ENCODE data around the gene PPP1R3G. TPM values are rescaled to one million over a fixed set of nuclear protein-coding genes. Genes with fewer than 3 reads are reported as not detected.
A peak's percentile ranks its signal among the peaks of the same experiment; 100 is the strongest.

PPP1R3G gene
- total and polyA plus RNA-seq, 2 of the 13 experiments (the other 11 are each of a cell fraction or from before 2014, with no cell fraction given): 1.2 to 1.3 TPM

DNA sequence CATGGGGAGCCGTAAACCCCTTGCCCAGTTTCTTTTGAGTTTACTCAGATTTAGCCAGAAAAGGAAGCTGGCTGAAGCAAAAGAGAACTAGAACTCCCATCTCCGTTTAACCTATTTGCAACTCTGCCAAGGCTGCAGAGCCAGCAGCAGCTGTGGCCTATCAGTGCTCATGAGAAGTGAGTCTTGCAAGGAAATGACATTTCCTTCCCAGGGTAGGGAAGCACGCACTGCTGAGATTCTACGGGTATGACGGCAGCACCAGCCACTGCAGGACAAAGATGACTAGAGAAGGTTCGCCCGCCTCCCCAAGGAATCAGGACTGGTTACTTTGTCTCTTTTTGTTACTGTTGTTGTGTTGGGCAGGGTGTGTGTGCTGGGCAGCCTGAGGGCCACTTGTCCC, 47.6 kb downstream of the PPP1R3G start:
- H3K27me3 ChIP-seq (ENCODE audit: control insufficient read depth in 1 of 2, insufficient read depth in 2 of 2, low read length in 2 of 2): no peaks in the 10 kb centered on the region
- ATAC-seq: no peak
- no peaks in the 10 kb centered on the region for H3K79me2 ChIP-seq (ENCODE audit: insufficient read depth, low read length)
- in situ Hi-C loops (cut with HindIII; ENCODE audit: extremely low pct_ligation_motif_present, low pct_unique_long_range_greater_than_20kb) (no loop called here), intact Hi-C loops (cut with micrococcal nuclease; ENCODE audit: unreplicated experiment) (no loop called here)
- no peak overlapping the region for H3K27ac ChIP-seq (ENCODE audit: extremely low read length, insufficient read depth, low read length)
- H2AFZ ChIP-seq (ENCODE audit: low read length): no peak overlapping the region
- no peak for DNase-seq (ENCODE audit: low spot score)
- no peaks in the 10 kb centered on the region; a peak in 4 of 5 replicates for H3K36me3 ChIP-seq (replicated peaks in 1 of 2; ENCODE audit: control insufficient read depth in 1 of 2, insufficient read depth in 2 of 2, low read length in 2 of 2)
- H4K20me1 ChIP-seq (ENCODE audit: insufficient read depth, low read length): no peaks in the 10 kb centered on the region
- no peaks in the 10 kb centered on the region for H3K4me1 ChIP-seq (ENCODE audit: insufficient read depth, low read length)
- H3K4me3 ChIP-seq (replicated peaks in 1 of 3; ENCODE audit: insufficient read depth in 1 of 3, low read depth in 2 of 3, low read length in 3 of 3): no peak overlapping the region
- ChIA-PET CTCF (ENCODE audit: low intra/inter-chr PET ratio, low total read pairs) (no interaction called here), POLR2A (no interaction called here)
- no TSS peak for BruUV-seq (replicated peaks)
- TF ChIP-seq HNRNPUL1 (IDR thresholded peaks at IDR 0.05; ENCODE audit: low read depth, low read length) (no peak), ZNF616 (CRISPR knock-in tag; IDR thresholded peaks at IDR 0.05; ENCODE audit: low read depth) (no peak), HIVEP1 (CRISPR knock-in tag; IDR thresholded peaks at IDR 0.05) (0 out of 2 replicates have a peak, but pooled peaks have one; percentile 22), NFKB2 (CRISPR knock-in tag; IDR thresholded peaks at IDR 0.05; ENCODE audit: borderline replicate concordance) (no peak)
- no peak overlapping the region for H3K9ac ChIP-seq (ENCODE audit: insufficient read depth, low read depth, low read length)
- FAIRE-seq: no peak
- 88% methylated on average over 7 of the region's 7 CpGs for WGBS (ENCODE audit: low lambda C conversion rate)
- H3K9me3 ChIP-seq (ENCODE audit: low read length): no peaks in the 10 kb centered on the region
- no peak overlapping the region for H3K4me2 ChIP-seq (ENCODE audit: low read depth, low read length)

DNA sequence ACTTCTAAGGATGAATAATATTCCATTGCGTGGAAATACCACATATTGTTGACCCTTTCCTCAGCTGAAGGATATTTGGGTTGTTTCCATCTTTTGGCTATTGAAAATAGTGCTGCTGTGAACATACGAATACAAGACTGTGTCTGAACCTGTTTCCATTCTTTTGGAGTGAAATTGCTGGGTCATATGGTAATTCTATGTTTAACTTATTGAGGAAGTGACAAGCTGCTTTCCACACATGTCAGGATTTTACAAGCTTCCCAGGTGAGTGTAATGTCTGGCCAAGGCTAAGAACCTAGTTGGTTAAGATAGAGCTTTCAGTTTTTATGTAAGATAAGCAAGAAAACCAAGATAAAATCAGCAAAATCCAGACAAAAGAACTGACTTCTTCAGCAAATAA, 48.8 kb downstream of the PPP1R3G start:
- ChIA-PET CTCF (ENCODE audit: low intra/inter-chr PET ratio, low total read pairs) (no interaction called here), POLR2A (no interaction called here)
- Histone ChIP-seq H2AFZ (ENCODE audit: low read length) (no peak overlapping the region), H3K9ac (ENCODE audit: insufficient read depth, low read depth, low read length) (no peak overlapping the region), H3K4me2 (ENCODE audit: low read depth, low read length) (no peak overlapping the region), H3K36me3 (replicated peaks in 1 of 2; ENCODE audit: control insufficient read depth in 1 of 2, insufficient read depth in 2 of 2, low read length in 2 of 2) (no peaks in the 10 kb centered on the region; a peak in 3 of 5 replicates), H3K79me2 (ENCODE audit: insufficient read depth, low read length) (no peaks in the 10 kb centered on the region), H3K4me1 (ENCODE audit: insufficient read depth, low read length) (peaks cover 5% of the 10 kb centered on the region), H3K27me3 (ENCODE audit: control insufficient read depth in 1 of 2, insufficient read depth in 2 of 2, low read length in 2 of 2) (no peaks in the 10 kb centered on the region), H3K9me3 (ENCODE audit: low read length) (no peaks in the 10 kb centered on the region), H4K20me1 (ENCODE audit: insufficient read depth, low read length) (no peaks in the 10 kb centered on the region), H3K4me3 (replicated peaks in 1 of 3; ENCODE audit: insufficient read depth in 1 of 3, low read depth in 2 of 3, low read length in 3 of 3) (no peak overlapping the region), H3K27ac (ENCODE audit: extremely low read length, insufficient read depth, low read length) (no peak overlapping the region)
- no TSS peak for BruUV-seq (replicated peaks)
- intact Hi-C loops (cut with micrococcal nuclease; ENCODE audit: unreplicated experiment): loop anchor here (2.0 kb wide), 1 partner anchor 19 kb away; no protein-coding TSS in a partner anchor
- no peak for ATAC-seq
- WGBS (ENCODE audit: low lambda C conversion rate): 100% methylated on average over 2 of the region's 2 CpGs
- in situ Hi-C loops (cut with HindIII; ENCODE audit: extremely low pct_ligation_motif_present, low pct_unique_long_range_greater_than_20kb): no loop called here
- FAIRE-seq: no peak
- no peak for DNase-seq (ENCODE audit: low spot score)
- TF ChIP-seq ATRX (CRISPR knock-in tag; IDR thresholded peaks at IDR 0.05; ENCODE audit: borderline replicate concordance): no peak
- TF ChIP-seq, protein P1, sequence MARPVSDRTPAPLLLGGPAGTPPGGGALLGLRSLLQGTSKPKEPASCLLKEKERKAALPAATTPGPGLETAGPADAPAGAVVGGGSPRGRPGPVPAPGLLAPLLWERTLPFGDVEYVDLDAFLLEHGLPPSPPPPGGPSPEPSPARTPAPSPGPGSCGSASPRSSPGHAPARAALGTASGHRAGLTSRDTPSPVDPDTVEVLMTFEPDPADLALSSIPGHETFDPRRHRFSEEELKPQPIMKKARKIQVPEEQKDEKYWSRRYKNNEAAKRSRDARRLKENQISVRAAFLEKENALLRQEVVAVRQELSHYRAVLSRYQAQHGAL (CRISPR knock-in tag; IDR thresholded peaks at IDR 0.05; ENCODE audit: not compliant biosample characterization): no peak
- TF ChIP-seq ZKSCAN8 (CRISPR knock-in tag; IDR thresholded peaks at IDR 0.05; ENCODE audit: borderline replicate concordance): no peak
